NCI-H526 (cell line): Measurements from ENCODE around the gene HOXD13.
A peak's percentile ranks its signal among the peaks of the same experiment; 100 is the strongest.

Experiments
- DNase-seq, 2 experiments: peaks; one replicate each; lab custom pipeline; 2025; lab: John Stamatoyannopoulos, UW

The HOXD13 gene

DNA sequence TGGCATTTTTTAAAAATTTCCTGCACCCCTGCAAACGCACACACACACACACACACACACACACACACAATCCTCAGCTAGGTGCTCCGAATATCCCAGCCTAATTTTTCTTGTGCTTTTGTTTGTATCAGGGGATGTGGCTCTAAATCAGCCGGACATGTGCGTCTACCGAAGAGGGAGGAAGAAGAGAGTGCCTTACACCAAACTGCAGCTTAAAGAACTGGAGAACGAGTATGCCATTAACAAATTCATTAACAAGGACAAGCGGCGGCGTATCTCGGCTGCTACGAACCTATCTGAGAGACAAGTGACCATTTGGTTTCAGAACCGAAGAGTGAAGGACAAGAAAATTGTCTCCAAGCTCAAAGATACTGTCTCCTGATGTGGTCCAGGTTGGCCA, 1.8 kb downstream of the HOXD13 start:
- no peak for DNase-seq

DNA sequence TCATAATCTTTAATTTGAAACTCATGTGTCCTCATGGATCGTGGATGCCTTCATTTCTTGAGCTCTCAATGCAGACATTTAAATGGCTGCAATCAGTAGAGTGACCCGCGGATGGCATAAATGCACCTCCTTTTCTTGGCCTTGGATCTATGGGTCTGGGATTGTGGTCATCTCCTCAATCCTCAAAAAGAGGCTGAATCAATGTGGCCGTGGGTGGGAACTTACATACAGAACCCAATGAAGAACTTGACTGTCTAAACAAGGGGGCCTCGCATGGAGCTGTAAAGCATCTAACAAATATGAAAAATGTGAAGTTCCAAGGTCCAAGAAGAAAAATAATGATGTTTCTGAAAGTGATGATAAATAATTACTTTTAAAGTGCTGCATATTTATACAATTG, 2.9 kb downstream of the HOXD13 start:
- DNase-seq: no peak

DNA sequence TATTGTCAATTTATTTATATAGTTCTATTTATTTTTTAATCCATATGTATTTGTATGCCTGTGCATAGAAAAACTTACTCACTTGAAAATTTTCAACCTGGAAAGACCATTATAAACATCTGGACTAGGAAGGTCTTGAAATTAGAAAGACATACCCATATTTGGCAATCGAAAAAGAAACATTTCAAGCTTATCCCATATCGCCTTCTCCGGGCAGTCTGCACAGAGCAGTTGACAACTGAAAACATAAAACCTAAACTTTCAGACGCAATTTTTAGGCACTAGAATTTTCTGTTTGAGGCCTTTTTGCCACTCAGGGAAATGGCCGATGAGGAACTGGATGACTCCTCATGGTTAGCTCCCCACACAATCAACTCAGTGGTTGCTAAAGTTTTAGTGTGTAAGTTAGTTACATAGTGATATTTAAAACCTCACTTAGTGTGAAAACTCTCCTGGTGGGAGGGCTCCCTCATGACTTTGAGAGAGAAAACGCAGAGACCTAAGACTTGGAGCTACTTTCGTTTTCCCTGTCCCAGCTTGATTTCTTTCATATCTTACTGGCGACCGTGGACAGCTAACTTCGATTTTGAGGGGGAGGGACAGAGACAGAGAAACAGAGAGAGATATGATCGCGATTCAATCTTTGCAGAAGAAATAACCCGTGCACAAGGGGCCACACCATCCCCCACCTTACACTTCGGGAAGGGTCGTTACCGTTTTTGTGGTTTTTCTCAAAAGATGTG, 3.9 kb downstream of the HOXD13 start:
- DNase-seq: peak in 1 of 2 experiments; percentile 46

- peak; percentile 87 to 97 for DNase-seq
These were observed 4.7 kb downstream of the HOXD13 start for GRCh38 chr2:176096986-176097819.

DNA sequence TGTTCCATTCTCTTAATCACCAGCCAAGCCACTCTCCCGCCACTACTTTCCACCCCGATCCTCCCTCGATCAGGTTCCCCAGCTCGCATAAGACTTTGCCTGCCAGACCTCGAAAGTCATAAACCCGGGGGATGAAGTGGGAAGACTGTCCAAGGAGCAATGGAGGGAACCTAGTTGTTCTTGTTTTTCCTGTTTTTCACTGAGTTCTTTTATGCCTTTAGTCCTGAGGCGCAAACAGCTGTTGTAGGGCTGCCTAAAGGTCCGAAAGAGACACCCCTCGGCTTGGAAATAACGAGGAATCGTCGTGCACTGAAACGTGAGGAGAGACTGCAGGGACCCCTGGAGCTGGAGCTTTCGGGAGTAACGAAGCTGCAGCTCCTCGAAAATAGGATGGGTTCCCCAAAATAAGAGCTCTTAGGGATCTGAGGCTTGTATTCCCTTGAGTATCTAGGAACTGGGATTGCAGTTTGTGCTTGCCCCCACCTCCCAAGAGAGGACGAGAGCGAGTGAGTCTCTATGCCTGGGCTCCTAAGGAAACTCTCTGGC, 5.4 kb downstream of the HOXD13 start:
- no peak for DNase-seq

- peak; percentile 24 to 67 for DNase-seq
These were observed 6.0 kb downstream of the HOXD13 start for GRCh38 chr2:176098366-176099158.

DNA sequence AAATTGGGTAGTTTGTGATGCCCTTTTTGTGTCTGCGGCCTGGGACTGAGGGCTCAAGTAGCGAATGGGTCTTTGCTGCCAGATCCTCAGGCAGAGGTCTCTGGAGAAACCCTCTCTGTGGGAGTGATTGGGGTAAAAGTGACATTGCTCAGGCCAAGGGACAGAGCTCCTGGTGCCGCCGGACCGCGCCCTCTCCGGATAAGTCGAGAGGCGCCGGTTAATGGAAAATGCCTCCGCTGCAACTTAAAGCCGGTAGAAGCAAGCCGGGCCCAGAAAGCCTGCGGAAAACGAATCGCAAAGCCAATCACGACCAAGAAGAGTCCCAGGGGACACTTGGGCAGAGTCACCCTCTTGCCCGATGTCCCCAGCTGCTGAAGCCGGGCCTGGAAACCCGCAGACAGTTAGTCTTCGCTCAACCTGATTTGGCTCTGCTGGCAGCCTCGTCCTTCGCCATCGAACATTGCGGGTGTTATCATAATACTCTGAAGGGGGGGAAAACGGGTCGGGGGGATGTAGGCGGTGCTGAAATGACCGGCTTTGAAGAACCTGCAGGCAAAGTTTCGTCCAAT, 6.7 kb downstream of the HOXD13 start:
- no peak for DNase-seq

DNA sequence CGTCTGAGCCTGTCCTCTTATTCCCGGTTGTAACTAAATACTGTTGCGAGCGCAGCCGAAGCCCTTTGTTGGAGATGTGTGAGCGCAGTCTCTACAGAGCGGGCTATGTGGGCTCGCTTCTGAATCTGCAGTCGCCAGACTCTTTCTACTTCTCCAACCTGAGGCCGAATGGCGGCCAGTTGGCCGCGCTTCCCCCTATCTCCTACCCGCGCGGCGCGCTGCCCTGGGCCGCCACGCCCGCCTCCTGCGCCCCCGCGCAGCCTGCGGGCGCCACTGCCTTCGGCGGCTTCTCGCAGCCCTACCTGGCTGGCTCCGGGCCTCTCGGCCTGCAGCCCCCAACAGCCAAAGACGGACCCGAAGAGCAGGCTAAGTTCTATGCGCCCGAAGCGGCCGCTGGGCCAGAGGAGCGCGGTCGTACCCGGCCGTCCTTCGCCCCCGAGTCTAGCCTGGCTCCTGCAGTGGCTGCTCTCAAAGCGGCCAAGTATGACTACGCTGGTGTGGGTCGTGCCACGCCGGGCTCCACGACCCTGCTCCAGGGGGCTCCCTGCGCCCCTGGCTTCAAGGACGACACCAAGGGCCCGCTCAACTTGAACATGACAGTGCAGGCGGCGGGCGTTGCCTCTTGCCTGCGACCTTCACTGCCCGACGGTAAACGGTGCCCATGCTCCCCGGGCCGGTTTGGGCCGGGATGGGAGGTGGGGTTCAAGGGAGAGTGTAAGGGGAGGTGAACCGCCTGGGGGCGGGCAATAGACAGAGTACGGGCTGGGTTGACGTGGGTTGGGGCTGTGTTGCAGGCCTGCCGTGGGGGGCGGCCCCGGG, 7.4 kb downstream of the HOXD13 start, which contains the start of gene HOXD12:
TSS of gene HOXD12 (plus strand) at position 68 of the 819 bp plus-strand sequence. CDS start at position 75, 7 bp downstream.
- DNase-seq: no peak

DNA sequence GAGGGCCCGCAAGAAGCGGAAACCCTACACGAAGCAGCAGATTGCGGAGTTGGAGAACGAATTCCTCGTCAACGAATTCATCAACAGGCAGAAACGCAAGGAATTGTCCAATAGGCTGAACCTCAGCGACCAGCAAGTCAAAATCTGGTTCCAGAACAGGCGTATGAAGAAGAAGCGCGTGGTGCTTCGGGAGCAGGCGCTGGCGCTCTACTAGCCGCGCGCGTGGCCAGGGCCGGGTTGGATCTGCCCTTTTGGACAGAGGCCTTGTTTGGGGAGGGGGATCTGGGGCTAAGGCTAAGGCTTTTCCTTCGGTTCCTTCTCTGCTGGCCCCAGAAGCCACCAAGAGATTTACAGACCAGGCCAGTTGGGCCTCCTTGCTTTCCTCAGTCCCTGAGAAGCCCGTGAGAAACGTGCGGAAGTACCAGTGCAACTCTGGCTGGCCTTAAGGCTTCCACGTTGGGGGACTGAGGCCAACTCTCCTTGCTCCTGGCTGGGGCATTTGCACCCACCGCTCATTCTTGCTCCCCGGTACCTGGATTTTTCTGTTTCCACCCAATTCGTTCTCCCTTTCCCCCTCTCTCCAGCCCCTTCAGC, 8.1 kb downstream of the HOXD13 start:
- no peak for DNase-seq

- DNase-seq: no peak
These were observed 8.8 kb downstream of the HOXD13 start for GRCh38 chr2:176101216-176101830.

DNA sequence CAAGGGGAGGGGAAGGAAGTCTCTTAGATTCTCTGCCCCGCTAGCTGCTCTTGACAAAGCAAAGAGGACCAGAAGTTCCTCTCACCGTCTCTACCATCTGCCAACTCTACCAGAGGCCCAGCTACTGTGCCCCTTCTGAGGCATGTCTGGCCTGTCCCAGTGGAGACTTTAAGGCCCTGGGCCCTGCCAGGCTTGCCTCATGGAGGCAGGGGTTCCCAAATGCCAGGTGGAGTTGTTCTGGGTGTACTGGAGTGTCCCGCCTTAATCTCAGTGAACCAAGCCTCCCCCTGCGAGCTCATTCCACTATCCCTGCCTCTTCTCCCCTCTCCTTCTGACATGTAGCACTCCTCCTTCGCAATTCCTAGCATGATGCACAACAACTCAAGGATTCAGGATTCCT, 9.3 kb downstream of the HOXD13 start:
- no peak for DNase-seq

DNA sequence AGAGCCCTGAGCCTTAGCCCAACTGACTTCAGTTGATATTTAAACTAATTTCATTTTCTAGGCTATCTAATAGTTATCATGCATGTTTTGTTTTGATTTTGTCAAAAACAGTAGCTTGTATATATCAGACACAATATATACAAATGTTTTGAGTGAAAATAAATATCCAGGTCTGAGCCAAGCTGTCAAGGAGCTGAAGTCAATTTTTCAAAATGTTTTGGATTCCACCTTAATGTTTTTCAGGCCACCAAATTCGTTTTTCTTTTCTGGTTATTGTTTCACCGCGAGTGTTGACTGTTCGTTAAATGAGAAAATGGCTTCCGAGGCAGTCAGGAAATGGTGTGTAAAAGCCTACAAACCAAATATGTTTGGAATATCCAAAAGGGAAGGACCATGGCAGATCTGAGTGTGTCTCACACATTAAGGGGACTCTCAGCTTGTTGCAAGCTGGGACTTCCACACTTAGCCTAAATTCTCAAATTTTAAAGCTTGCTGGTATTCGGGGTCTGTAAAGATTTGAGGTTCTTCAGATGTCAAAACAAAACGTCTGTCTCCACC, 9.9 kb downstream of the HOXD13 start:
- DNase-seq: no peak

GRCh38 chr2:176103194-176103593, 10.7 kb downstream of the HOXD13 start:
- no peak for DNase-seq

DNA sequence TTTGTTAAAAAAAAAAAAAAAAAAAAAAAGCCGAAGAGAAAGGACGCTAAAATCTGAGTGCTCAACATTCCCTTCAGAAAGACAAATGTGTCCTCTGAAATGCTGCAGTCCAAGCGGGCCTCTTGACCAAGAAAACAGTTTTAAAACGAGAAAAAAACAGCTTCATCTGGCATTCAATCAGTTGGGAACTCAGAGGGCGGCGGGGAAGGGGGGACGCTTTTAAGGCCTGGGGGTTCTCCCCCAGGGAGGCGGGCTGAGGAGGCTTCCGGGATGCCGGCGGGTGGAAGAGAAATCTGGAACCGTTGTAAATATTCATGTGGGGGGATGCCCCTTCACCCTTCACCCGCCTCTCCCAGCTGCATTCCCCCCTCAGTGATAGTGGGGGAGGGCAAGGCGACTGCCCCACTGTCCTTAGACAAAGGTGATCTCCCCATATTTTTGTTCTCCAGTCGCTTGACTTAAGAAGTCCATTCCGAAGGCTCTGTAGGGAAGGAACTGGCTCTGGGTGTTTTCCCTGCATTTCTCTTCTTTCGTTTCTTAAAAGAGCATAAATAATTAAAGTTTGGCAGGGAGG, 11.3 kb downstream of the HOXD13 start:
- DNase-seq: no peak

DNA sequence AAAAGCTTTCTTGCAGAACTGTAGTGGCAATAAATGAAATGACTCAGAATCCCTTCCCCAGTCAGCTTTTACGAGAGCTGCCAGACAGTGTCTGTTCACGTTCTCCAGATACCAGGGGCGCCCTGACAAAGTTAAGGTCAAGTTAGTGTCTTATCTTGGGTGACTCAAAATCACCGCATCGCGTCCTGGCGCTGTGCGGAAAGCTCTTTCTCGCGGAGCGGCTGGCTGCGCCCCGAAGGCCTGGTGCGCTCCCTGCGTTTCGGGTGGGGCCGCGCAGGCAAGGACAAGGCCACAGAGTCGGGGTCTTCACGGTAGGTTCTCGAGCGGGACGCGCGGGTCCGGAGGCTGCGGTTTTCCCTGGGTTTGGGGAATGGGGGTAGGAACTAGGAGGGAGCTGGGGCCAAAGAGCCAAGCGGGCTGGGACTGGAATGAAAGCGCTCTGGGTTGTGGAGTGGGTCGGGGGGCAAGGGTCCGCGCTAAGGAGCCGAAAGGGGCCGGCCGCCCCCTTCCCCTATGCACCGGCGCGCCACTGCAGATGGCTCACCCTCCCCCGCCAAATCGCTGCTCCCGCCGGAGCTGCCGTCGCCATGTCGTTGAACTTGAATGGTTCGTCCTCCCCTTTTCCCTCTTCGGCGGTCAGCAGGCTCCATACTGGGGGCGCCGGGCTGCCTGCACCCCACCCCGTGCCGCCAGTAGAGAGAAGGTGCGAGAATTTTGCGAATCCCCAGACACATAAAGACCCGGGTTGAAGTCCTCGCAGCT, 12.0 kb downstream of the HOXD13 start:
- no peak for DNase-seq

GRCh38 chr2:176105078-176105729, 12.7 kb downstream of the HOXD13 start:
- no peak for DNase-seq

DNA sequence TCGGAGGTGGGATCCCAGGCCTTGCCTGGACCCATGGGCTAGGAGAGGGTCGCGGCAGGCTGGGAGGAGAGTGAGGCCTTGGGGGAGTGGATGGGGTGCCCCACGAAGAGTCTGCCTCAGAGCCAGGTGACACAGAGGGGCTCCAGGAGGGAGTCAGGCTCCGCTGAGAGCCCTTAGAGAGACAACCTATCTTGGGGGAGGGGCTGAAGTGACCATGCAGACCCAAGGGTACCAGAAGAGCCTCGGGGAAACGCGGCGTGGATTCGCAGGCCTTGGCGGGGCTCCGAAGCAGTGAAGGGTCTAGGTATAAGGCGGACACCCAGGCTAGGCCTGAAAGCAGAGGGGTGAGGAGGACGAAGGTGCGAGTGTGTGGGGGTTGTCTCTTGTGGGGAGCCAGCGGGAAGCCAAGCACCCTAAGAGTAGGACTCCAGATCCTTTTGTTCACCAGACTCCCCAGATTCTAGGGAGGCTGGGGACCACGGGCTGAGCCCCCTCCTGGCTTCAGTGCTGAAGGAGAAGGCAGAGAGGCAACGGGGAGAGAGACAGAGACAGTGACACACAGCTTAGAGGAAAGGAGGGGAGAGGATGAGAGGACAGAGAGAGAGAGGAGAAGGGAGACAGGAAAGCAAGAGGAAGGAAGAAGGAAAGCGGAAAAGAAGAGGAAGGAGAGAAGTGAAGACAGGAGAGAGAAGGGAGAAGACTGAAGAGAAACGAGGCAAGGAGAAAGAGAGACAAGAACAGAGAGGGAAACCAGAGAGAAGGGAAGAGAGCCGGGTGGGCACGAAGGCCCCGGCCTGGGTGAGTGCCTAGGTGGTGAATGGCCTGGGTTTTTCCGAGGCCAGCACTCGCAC, 13.4 kb downstream of the HOXD13 start:
- no peak for DNase-seq
